Measurements from ENCODE around the gene NMRK2.

NMRK2 gene

GRCh38 chr19:3898426-3898825, 34.4 kb upstream of the NMRK2 start:
- H3K4me3 ChIP-seq (ENCODE audit: low read depth, low read length): no peak overlapping the region
- no peak for DNase-seq (ENCODE audit: low read depth)
- TF ChIP-seq CTCF (IDR thresholded peaks at IDR 0.05; ENCODE audit: low read depth, low read length) (no peak), POLR2A (IDR thresholded peaks at IDR 0.05; ENCODE audit: extremely low read depth, insufficient read length) (no peak), MYC (IDR thresholded peaks at IDR 0.05; ENCODE audit: low read depth, low read length) (no peak), MAX (IDR thresholded peaks at IDR 0.05; ENCODE audit: low read depth, low read length) (no peak)

GRCh38 chr19:3899531-3900294, 33.2 kb upstream of the NMRK2 start:
- DNase-seq (ENCODE audit: low read depth): no peak
- H3K4me3 ChIP-seq (ENCODE audit: low read depth, low read length): no peak overlapping the region
- TF ChIP-seq CTCF (IDR thresholded peaks at IDR 0.05; ENCODE audit: low read depth, low read length) (no peak), MYC (IDR thresholded peaks at IDR 0.05; ENCODE audit: low read depth, low read length) (no peak), POLR2A (IDR thresholded peaks at IDR 0.05; ENCODE audit: extremely low read depth, insufficient read length) (no peak), MAX (IDR thresholded peaks at IDR 0.05; ENCODE audit: low read depth, low read length) (no peak)

GRCh38 chr19:3902317-3902973, 30.4 kb upstream of the NMRK2 start:
- TF ChIP-seq CTCF (IDR thresholded peaks at IDR 0.05; ENCODE audit: low read depth, low read length): no peak
- no peak for TF ChIP-seq POLR2A (IDR thresholded peaks at IDR 0.05; ENCODE audit: extremely low read depth, insufficient read length)
- TF ChIP-seq MYC (IDR thresholded peaks at IDR 0.05; ENCODE audit: low read depth, low read length): no peak
- TF ChIP-seq MAX (IDR thresholded peaks at IDR 0.05; ENCODE audit: low read depth, low read length): no peak
- DNase-seq (ENCODE audit: low read depth): no peak
- no peak overlapping the region for H3K4me3 ChIP-seq (ENCODE audit: low read depth, low read length)

GRCh38 chr19:3904233-3904632, 28.6 kb upstream of the NMRK2 start:
- TF ChIP-seq MYC (IDR thresholded peaks at IDR 0.05; ENCODE audit: low read depth, low read length) (no peak), POLR2A (IDR thresholded peaks at IDR 0.05; ENCODE audit: extremely low read depth, insufficient read length) (no peak), CTCF (IDR thresholded peaks at IDR 0.05; ENCODE audit: low read depth, low read length) (no peak), MAX (IDR thresholded peaks at IDR 0.05; ENCODE audit: low read depth, low read length) (no peak)
- no peak for DNase-seq (ENCODE audit: low read depth)
- H3K4me3 ChIP-seq (ENCODE audit: low read depth, low read length): no peak overlapping the region

- no peak for TF ChIP-seq MAX (IDR thresholded peaks at IDR 0.05; ENCODE audit: low read depth, low read length)
- TF ChIP-seq CTCF (IDR thresholded peaks at IDR 0.05; ENCODE audit: low read depth, low read length): no peak
- TF ChIP-seq POLR2A (IDR thresholded peaks at IDR 0.05; ENCODE audit: extremely low read depth, insufficient read length): no peak
- no peak for TF ChIP-seq MYC (IDR thresholded peaks at IDR 0.05; ENCODE audit: low read depth, low read length)
- DNase-seq (ENCODE audit: low read depth): no peak
- H3K4me3 ChIP-seq (ENCODE audit: low read depth, low read length): no peak overlapping the region
These were observed 25.1 kb upstream of the NMRK2 start for GRCh38 chr19:3907626-3908265.
